ENCODE measurements around the gene TENT4B.
A peak's percentile ranks its signal among the peaks of the same experiment; 100 is the strongest.
"Not testable (repeated sequence)": the region's sequence is repeated elsewhere in the genome, so short reads cannot be mapped to it uniquely, and the experiment has no call there.

The TENT4B gene

GRCh38 chr16:50155925-50156324 lies 2.8 kb downstream of the TENT4B start:
- DNase-seq = no peak

GRCh38 chr16:50156590-50156989 lies 3.5 kb downstream of the TENT4B start:
- no peak for DNase-seq

- DNase-seq = peak; percentile 30
These were observed 7.5 kb downstream of the TENT4B start for GRCh38 chr16:50160495-50161164.

GRCh38 chr16:50161950-50162349 lies 8.8 kb downstream of the TENT4B start:
- DNase-seq = no peak

- DNase-seq = no peak
These were observed 12.4 kb downstream of the TENT4B start for GRCh38 chr16:50165473-50165872.

GRCh38 chr16:50166511-50167500 lies 13.7 kb downstream of the TENT4B start:
- DNase-seq = no peak

- DNase-seq = no peak
These were observed 14.4 kb downstream of the TENT4B start for GRCh38 chr16:50167556-50167955.

GRCh38 chr16:50169555-50170096 lies 16.5 kb downstream of the TENT4B start:
- no peak for DNase-seq

- DNase-seq = not testable (repeated sequence)
These were observed 18.7 kb downstream of the TENT4B start for GRCh38 chr16:50171773-50172172.

GRCh38 chr16:50172195-50172922 lies 19.3 kb downstream of the TENT4B start:
- DNase-seq = no peak

- DNase-seq = no peak
These were observed 20.2 kb downstream of the TENT4B start for GRCh38 chr16:50173316-50173715.

- DNase-seq = no peak
These were observed 25.4 kb downstream of the TENT4B start for GRCh38 chr16:50178491-50178941.

GRCh38 chr16:50182441-50182840 lies 29.3 kb downstream of the TENT4B start:
- DNase-seq = no peak

- DNase-seq = no peak
These were observed 30.2 kb downstream of the TENT4B start for GRCh38 chr16:50183316-50183715.

GRCh38 chr16:50185005-50185505 lies 31.9 kb downstream of the TENT4B start:
- DNase-seq = no peak

GRCh38 chr16:50188619-50189136 lies 35.6 kb downstream of the TENT4B start:
- DNase-seq = no peak

GRCh38 chr16:50190292-50190691 lies 37.2 kb downstream of the TENT4B start:
- no peak for DNase-seq

- no peak for DNase-seq
These were observed 39.4 kb downstream of the TENT4B start for GRCh38 chr16:50192386-50193050.

GRCh38 chr16:50193594-50193993 lies 40.5 kb downstream of the TENT4B start:
- no peak for DNase-seq

- no peak for DNase-seq
These were observed 42.2 kb downstream of the TENT4B start for GRCh38 chr16:50195276-50195675.

- DNase-seq = no peak
These were observed 42.6 kb downstream of the TENT4B start for GRCh38 chr16:50195756-50196155.

GRCh38 chr16:50197582-50197981 lies 44.5 kb downstream of the TENT4B start:
- no peak for DNase-seq
